Measurements from ENCODE around the gene ZNF787. TPM values are rescaled to one million over a fixed set of nuclear protein-coding genes. Genes with fewer than 3 reads are reported as not detected.
A peak's percentile ranks its signal among the peaks of the same experiment; 100 is the strongest.

ZNF787 gene
- total and polyA plus RNA-seq, 7 donors: 27.3 to 62.7 (median 53.5) TPM

GRCh38 chr19:56114051-56114777, 6.9 kb downstream of the ZNF787 start:
- no peaks in the 10 kb centered on the region for H3K9me3 ChIP-seq
- intact Hi-C loops (cut with DNase I): no loop called here
- no peak for TF ChIP-seq CTCF (IDR thresholded peaks at IDR 0.05)
- H3K36me3 ChIP-seq (ENCODE audit: insufficient read depth in 1 of 2, low read depth in 1 of 2): no peaks in the 10 kb centered on the region
- H3K27ac ChIP-seq: peak overlapping the region; percentile 41
- H3K27me3 ChIP-seq (ENCODE audit: insufficient read depth in 3 of 3, low read length in 2 of 3): no peaks in the 10 kb centered on the region
- 37 to 58% (median 37%) methylated on average over 16 to 19 of the region's 19 CpGs for WGBS, 3 donors
- H3K4me1 ChIP-seq: peaks cover 87% of the 10 kb centered on the region
- DNase-seq (no peak), ATAC-seq (peak in 1 of 4 donors; percentile 40)
- peak overlapping the region; percentile 22 for H3K4me3 ChIP-seq

- WGBS, 3 donors: 66 to 68% (median 68%) methylated on average over 20 of the region's 20 CpGs
- DNase-seq (no peak), ATAC-seq (no peak)
- Histone ChIP-seq H3K9me3 (no peaks in the 10 kb centered on the region), H3K4me1 (peaks cover 87% of the 10 kb centered on the region), H3K36me3 (ENCODE audit: insufficient read depth in 1 of 2, low read depth in 1 of 2) (no peaks in the 10 kb centered on the region), H3K27me3 (ENCODE audit: insufficient read depth in 3 of 3, low read length in 2 of 3) (no peaks in the 10 kb centered on the region), H3K27ac (peak overlapping the region; percentile 16), H3K4me3 (no peak overlapping the region)
- TF ChIP-seq CTCF (IDR thresholded peaks at IDR 0.05): no peak
- intact Hi-C loops (cut with DNase I): no loop called here
These were observed 7.9 kb downstream of the ZNF787 start for GRCh38 chr19:56113074-56113632.

- H3K9me3 ChIP-seq: no peaks in the 10 kb centered on the region
- no peaks in the 10 kb centered on the region for H3K27me3 ChIP-seq (ENCODE audit: insufficient read depth in 3 of 3, low read length in 2 of 3)
- ATAC-seq (no peak), DNase-seq (no peak)
- H3K27ac ChIP-seq: peak overlapping the region; percentile 72
- 53 to 59% (median 59%) methylated on average over 10 of the region's 10 CpGs for WGBS, 3 donors
- peaks cover 82% of the 10 kb centered on the region for H3K4me1 ChIP-seq
- no peak for TF ChIP-seq CTCF (IDR thresholded peaks at IDR 0.05)
- no peak overlapping the region for H3K4me3 ChIP-seq
- intact Hi-C loops (cut with DNase I): no loop called here
- no peaks in the 10 kb centered on the region for H3K36me3 ChIP-seq (ENCODE audit: insufficient read depth in 1 of 2, low read depth in 1 of 2)
These were observed 8.8 kb downstream of the ZNF787 start for GRCh38 chr19:56112313-56112709.

GRCh38 chr19:56111601-56112312, 9.3 kb downstream of the ZNF787 start:
- intact Hi-C loops (cut with DNase I): no loop called here
- 36 to 46% (median 37%) methylated on average over 22 to 24 of the region's 24 CpGs for WGBS, 3 donors

More at GRCh38 chr19:56111601-56112312, 9.3 kb downstream of the ZNF787 start:
- no peaks in the 10 kb centered on the region for H3K36me3 ChIP-seq (ENCODE audit: insufficient read depth in 1 of 2, low read depth in 1 of 2)
- H3K4me1 ChIP-seq: peaks cover 76% of the 10 kb centered on the region
- no peak for TF ChIP-seq CTCF (IDR thresholded peaks at IDR 0.05)
- H3K4me3 ChIP-seq: peak overlapping the region; percentile 12
- DNase-seq (peak; percentile 45 to 67), ATAC-seq (peak; percentile 52 to 71 (median 56))
- peak overlapping the region; percentile 72 for H3K27ac ChIP-seq
- no peaks in the 10 kb centered on the region for H3K9me3 ChIP-seq
- H3K27me3 ChIP-seq (ENCODE audit: insufficient read depth in 3 of 3, low read length in 2 of 3): no peaks in the 10 kb centered on the region
